Stimulated activated CD4-positive, alpha-beta T cell treated with anti-CD3 and anti-CD28 coated beads, Interleukin-12 subunit alpha, Interleukin-12 subunit beta, amount 100 ng/mL, for 48 hours (primary cell): ENCODE data around the gene FAP.

Source experiments
- DNase-seq, 3 donors: peaks; one replicate each; pipeline ENCODE4 v3.0.0-alpha.2; 2020; ENCODE audit warnings: low read depth in 2 of 3, low spot score in 1 of 3

FAP gene

GRCh38 chr2:162243715-162244114, 470 bp upstream of the FAP start:
- no peak for DNase-seq

- DNase-seq: no peak
Measured at GRCh38 chr2:162242586-162243280, 512 bp downstream of the FAP start.

- DNase-seq: no peak
Measured at GRCh38 chr2:162241571-162241970, 1.7 kb downstream of the FAP start.

DNA sequence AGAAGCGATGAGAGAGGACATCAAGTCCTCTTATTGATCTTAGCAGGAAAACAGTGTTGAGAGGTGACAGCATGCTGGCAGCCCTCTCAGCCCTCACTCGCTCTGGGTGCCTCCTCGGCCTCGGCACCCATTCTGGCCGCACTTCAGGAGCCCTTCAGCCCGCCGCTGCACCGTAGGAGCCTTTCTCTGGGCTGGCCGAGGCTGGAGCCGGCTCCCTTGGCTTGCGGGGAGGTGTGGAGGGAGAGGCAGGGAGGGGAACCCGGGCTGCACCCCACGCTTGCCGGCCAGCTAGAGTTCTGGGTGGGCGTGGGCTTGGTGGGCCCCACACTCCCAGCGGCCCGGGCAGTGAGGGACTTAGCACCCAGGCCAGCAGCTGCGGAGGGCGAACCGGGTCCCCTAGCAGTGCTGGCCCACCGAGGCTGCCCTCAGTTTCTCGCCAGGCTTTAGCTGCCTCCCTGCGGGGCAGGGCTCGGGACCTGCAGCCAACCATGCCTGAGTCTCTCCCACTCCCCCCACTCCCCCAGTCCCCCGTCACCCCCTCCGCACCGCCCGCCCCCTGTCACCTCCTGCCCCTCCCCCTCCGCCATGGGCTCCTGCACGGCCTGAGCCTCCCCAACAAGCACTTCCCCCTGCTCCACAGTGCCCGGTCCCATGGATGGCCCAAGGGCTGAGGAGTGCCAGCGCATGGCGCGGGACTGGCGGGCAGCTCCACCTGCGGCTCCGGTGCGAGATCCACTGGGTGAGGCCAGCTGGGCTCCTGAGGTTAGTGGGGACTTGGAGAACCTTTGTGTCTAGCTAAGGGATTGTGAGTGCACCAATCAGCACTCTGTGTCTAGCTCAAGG, 8.4 kb downstream of the FAP start:
- DNase-seq: no peak

DNA sequence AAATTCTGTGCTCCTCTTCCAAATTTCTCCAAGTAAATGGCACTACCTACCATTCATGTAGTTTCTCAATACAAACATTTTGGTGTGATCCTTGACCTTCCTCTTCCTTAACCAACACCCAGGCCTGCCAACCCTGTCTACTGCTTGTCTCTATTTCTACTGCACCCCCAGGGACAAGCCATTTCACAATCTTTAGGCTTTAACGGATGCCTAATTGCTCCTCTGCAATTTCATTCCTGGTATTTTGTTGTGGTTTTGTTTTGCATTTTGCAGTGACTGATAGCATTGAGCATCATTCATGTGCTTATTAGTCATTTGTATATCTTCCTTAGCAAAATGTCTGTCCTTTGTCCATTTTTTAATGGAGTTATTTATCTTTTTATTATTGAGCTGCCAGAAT, 10.0 kb downstream of the FAP start:
- DNase-seq: no peak

- DNase-seq: no peak
Measured at GRCh38 chr2:162232671-162233070, 10.6 kb downstream of the FAP start.

DNA sequence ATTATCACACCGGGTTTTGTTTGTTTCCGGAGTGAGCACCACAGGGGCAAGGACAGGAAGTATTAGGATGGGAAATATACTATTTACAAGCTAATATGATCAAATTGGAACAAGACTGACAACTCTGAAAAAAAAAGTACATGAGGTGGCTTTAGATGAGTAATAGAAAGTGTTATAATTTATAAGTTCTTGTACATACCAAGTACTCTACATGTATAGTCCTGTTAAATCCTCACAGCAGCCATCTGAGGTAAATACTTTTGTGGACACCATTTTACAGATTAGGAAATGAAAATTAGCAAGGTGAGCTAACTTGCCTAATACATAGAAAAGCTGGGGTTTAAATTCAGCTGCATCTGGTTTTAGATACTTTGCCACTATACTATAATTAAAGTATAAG, 11.2 kb downstream of the FAP start:
- no peak for DNase-seq

DNA sequence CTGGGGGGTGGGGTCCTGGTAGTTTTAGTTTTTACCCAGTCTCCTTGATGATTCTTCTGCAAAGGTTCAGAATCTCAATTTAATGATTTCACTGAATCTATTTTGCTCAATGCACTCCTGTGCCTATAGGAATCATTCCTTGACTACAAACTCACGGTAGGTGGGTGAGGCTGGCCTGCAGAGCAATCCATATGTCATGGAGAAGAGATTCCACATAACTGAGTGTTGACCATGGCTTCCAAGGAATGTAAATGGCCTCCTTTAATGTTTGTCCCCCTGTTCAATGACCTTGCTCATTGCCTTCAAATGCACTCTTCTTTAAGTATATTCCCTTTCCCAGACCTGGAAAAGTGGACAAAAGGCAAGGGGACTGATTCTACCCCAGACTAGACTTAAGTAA, 12.5 kb downstream of the FAP start:
- no peak for DNase-seq

GRCh38 chr2:162226836-162227235, 16.4 kb downstream of the FAP start:
- no peak for DNase-seq

DNA sequence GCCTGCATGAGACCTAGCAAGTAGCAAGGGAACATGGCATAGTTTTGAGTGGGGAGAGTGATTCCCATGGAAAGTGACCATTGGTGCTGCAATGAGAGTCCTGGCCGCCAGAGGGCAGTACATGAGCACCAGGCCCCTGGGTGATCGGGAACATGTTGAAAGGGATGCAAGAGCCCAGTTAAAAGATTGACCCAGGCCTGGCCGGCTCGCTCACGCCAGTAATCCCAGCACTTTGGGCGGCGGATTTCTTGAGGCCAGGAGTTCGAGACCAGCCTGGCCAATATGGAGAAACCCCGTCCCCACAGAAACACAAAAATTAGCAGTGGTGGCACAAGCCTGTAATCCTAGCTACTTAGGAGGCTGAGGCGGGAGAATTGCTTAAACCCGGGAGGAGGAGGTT, 22.2 kb downstream of the FAP start:
- DNase-seq: peak; percentile 34 to 55 (median 44)

DNA sequence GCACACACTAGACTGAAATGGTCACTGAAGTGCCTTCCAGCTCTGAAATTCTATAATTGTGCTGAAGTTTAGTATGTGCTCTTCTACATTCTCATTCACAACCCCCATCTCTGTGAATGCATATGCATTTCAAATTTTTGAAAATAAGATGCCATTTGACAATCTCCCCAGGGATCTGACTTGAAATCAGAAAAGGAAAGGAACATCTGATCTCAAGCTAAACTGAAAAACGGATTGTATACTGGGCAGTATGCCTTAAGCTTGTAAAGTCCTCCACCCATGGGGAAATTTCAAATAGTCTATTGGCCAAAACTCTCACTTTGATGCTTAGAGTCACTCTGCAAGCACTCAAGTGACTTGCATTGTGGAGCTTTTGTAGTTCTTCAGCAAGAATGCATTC, 22.9 kb downstream of the FAP start:
- no peak for DNase-seq

DNA sequence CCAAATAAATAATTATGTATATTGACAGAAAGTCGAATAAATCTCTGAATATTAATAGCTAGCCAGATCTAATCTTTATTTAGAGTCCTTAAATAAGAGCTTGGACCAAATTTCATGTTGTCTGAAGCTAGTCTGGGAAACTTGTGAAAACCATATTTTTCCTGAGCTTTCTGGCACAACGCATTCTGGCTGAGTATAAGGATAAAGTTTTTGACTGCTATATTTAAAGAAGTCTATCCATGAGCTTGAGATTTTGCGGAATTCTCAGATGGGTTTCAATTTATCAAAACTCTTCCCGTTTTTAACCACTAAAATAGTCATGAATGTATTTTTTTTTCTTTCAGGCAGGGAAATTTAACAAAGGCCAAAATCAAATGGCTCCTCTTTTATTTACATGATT, 23.8 kb downstream of the FAP start:
- no peak for DNase-seq

DNA sequence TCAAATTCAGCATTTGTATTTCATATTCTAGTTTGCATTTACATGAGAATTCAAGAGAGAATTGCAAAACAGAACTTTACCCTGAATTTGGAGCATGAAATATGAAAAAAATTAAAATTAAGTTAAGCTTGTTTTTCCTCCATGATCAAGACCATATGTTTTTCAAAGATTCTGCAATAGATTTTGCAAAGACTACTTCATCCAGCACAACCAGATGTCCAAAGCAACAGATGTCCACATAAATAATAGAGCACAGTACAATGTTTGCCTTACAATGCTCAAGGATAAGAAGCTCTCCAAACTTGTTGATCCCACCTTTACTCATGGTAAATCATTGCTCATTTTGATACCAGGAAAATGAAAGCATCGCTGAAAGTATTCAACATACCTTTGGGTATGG, 25.6 kb downstream of the FAP start:
- no peak for DNase-seq

GRCh38 chr2:162215162-162215561, 28.1 kb downstream of the FAP start:
- no peak for DNase-seq

- no peak for DNase-seq
Measured at GRCh38 chr2:162212366-162212765, 30.9 kb downstream of the FAP start.

GRCh38 chr2:162211732-162212131, 31.5 kb downstream of the FAP start:
- no peak for DNase-seq

- no peak for DNase-seq
Measured at GRCh38 chr2:162210385-162210784, 32.9 kb downstream of the FAP start.

DNA sequence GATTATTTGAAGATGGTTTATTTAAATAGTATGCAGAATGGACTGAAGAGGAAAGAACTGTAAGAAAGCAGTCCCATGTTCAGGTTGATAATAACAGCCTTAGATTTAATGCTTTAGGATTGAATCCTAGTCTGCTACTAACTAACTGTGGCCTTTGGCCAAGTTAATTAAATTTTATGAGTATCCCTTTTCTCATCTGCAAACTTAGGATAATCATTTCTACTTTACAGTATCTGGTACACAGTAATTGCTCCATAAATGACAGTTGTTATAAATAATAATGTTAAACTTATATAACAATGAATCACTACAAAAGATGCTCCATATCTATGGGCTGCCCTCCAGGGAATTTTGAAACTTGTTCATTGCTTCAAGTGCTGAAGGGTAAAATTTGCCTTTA, 41.0 kb downstream of the FAP start:
- DNase-seq: no peak

GRCh38 chr2:162200636-162201035, 42.6 kb downstream of the FAP start:
- no peak for DNase-seq

- DNase-seq: no peak
Measured at GRCh38 chr2:162199913-162200312, 43.3 kb downstream of the FAP start.

DNA sequence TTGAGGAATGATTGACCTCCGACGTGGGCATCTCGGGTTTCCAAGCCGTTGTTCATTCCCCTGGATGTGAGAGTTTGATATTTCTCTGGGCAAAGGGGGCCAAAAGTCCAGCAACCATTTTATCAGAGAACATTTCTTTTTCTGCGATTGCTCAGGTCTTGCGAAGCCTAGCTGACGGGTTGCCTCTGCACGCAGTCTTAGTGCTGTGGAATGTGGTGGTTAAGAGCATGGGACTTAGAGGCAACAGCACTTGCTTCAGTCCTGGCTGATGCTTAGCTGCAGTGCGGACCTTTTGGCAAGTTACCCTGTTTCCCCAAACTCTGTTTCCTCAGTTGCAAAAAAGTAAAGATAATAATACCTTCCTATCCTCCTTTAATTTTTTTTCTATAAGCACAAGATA, 45.0 kb downstream of the FAP start:
- DNase-seq: no peak

DNA sequence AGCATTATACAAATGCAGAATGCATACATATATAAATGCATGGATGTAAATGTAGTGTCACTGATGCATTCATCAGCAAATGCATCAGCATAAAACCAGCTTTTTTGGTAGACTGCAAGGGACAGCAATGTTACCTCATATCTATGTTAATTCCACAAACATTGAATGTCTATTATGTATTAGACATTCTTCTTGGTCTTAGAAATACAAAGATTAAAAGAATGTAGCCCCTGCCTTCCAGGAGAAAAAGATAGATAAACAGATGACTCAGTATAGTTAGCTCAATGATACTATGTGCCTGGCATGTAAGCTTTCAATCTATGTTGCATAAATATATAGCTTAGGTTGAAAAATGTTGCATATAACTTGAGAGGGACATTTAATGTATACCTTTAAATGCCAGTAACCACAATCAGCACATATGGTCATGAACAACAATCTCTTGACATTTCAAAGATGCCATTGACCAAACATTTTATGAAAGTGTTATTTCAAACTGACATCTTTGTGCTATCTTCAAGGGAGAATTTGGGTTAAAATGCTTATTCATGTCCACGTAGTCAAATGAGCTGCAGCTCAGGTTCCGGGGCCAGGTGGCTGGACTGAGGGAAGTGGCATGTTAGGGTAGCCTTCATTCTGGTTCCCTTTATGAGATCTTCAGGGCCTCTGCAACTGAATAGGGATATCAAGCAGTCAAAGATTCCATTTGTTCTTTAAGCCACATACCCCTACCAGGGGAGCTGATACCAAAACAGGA, 46.0 kb downstream of the FAP start:
- no peak for DNase-seq
